ENCODE results near the gene MRPL43. TPM values are rescaled to one million over a fixed set of nuclear protein-coding genes. Genes with fewer than 3 reads are reported as not detected.
A peak's percentile ranks its signal among the peaks of the same experiment; 100 is the strongest.

The MRPL43 gene
- total and polyA plus RNA-seq, 2 donors (not counting 1 experiment from before 2014, with no cell fraction given) = 56.2 to 99.4 TPM

DNA sequence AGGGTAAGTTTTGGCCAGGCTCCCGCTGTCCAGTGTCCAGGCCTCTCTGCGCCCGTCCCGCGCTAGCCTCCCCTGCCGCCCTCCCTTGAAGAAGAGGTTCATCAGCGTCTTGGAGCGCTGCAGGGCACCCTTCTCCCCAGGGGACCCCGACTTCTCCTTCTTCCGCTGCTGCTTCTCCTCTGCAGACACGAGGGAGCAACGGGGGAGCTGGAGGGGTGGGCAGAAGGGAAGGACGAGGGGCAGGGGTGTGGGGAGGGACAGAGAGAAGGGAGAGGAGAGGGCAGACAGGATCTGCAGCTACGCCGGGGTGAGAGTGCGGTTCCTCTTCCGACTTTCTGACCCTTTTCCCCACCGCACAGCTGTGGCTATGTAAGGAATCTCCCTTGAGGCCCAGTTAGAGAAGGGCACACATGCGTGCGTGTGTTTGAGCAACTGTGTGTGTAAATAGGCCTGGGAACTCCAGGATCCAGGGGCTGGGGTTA is 30.9 kb upstream of the MRPL43 start:
- H3K4me2 ChIP-seq (replicated peaks; ENCODE audit: low read depth, low read length, poor library complexity, severe bottlenecking) = peak overlapping the region; percentile 65
- Mint-ChIP-seq H3K4me3 (peak overlapping the region; percentile 38), H3K4me1 (peaks cover 20% of the 10 kb centered on the region), H3K9me3 (ENCODE audit: insufficient read depth) (no peaks in the 10 kb centered on the region), H3K27ac (no peak overlapping the region), H3K27me3 (peaks cover 38% of the 10 kb centered on the region)
- DNase-seq (peak; percentile 61), ATAC-seq (ENCODE audit: low read depth) (peak; percentile 16)
- no peak overlapping the region for H3K27ac ChIP-seq (ENCODE audit: low read length in 2 of 2)
- ChIA-PET POLR2A (interaction anchor here (0.6 to 1.8 kb wide), 3 partner anchors 13 to 26 kb away, joined by 4 to 9 read pairs (median 7); partner anchors contain the start of genes LZTS2, PDZD7 and SFXN3), CTCF (interaction anchor here (1.0 to 7.0 kb wide), 11 partner anchors 12 to 124 kb away, joined by 3 to 57 read pairs (median 5); partner anchors contain the start of genes LZTS2, PDZD7 and SFXN3)
- TF ChIP-seq, protein P1, sequence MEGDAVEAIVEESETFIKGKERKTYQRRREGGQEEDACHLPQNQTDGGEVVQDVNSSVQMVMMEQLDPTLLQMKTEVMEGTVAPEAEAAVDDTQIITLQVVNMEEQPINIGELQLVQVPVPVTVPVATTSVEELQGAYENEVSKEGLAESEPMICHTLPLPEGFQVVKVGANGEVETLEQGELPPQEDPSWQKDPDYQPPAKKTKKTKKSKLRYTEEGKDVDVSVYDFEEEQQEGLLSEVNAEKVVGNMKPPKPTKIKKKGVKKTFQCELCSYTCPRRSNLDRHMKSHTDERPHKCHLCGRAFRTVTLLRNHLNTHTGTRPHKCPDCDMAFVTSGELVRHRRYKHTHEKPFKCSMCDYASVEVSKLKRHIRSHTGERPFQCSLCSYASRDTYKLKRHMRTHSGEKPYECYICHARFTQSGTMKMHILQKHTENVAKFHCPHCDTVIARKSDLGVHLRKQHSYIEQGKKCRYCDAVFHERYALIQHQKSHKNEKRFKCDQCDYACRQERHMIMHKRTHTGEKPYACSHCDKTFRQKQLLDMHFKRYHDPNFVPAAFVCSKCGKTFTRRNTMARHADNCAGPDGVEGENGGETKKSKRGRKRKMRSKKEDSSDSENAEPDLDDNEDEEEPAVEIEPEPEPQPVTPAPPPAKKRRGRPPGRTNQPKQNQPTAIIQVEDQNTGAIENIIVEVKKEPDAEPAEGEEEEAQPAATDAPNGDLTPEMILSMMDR (IDR thresholded peaks at IDR 0.05) = no peak
- TF ChIP-seq EZH2 (IDR thresholded peaks at IDR 0.05; ENCODE audit: borderline replicate concordance, insufficient read depth, low read depth, low read length, poor library complexity, severe bottlenecking) = no peak
- H3K4me1 ChIP-seq (ENCODE audit: control insufficient read depth in 2 of 2, insufficient read depth in 2 of 2, low read length in 2 of 2) = peaks cover 19 to 24% of the 10 kb centered on the region in 2 donors
- H3K36me3 ChIP-seq (replicated peaks in 1 of 2; ENCODE audit: control extremely low read depth in 1 of 2, control insufficient read depth in 1 of 2, extremely low read depth in 1 of 2, insufficient read depth in 2 of 2, low read length in 1 of 2) = no peaks in the 10 kb centered on the region
- H3K9ac ChIP-seq (ENCODE audit: low read length) = peak overlapping the region; percentile 3
- no peaks in the 10 kb centered on the region for H3K9me3 ChIP-seq (ENCODE audit: control extremely low read depth in 1 of 3, control insufficient read depth in 2 of 3, insufficient read depth in 1 of 3, low read length in 2 of 3)
- peak overlapping the region in 2 of 5 experiments; percentile 5 to 23 for H3K4me3 ChIP-seq (ENCODE audit: control extremely low read depth in 1 of 5, extremely low read depth in 1 of 5, insufficient read depth in 1 of 5, low read depth in 2 of 5, low read length in 4 of 5)
- 6% methylated on average over 6 of the region's 20 CpGs for WGBS (ENCODE audit: insufficient coverage)
- intact Hi-C loops (cut with micrococcal nuclease) = no loop called here
- no peaks in the 10 kb centered on the region for H4K20me1 ChIP-seq (ENCODE audit: control insufficient read depth, insufficient read depth, low read length, poor library complexity, severe bottlenecking)
- peak overlapping the region; percentile 32 for H2AFZ ChIP-seq (ENCODE audit: insufficient read depth, low read depth, low read length, poor library complexity, severe bottlenecking)
- H3K27me3 ChIP-seq (replicated peaks in 1 of 4; ENCODE audit: control extremely low read depth in 1 of 4, control insufficient read depth in 3 of 4, insufficient read depth in 4 of 4, low read length in 3 of 4) = peaks cover 0 to 46% (median 24%) of the 10 kb centered on the region in 4 experiments
- no peaks in the 10 kb centered on the region for H3K79me2 ChIP-seq (ENCODE audit: control insufficient read depth, insufficient read depth, low read length)

DNA sequence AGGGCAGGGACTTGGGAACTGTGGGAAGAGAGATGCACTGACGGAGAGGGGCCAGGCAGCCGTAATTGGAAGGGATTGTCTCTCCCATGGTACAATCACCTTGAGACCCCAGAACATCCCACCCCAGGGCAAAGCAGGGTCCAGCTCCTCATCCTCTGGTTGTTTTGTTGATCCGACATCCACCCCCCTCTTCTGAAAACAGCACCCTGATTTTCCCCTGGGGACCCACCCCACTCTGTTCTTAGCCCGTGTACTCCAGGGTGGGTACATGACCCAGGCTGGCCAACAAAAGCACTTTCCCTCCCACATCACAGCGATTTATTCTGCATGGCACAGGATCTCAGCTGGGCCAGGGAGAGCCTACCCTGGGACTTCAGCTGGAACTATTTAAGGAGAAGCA is 29.5 kb upstream of the MRPL43 start:
- Mint-ChIP-seq H3K4me1 (peaks cover 26% of the 10 kb centered on the region), H3K4me3 (no peak overlapping the region), H3K27ac (no peak overlapping the region), H3K27me3 (peaks cover 38% of the 10 kb centered on the region), H3K9me3 (ENCODE audit: insufficient read depth) (no peaks in the 10 kb centered on the region)
- Histone ChIP-seq H3K9ac (ENCODE audit: low read length) (no peak overlapping the region), H4K20me1 (ENCODE audit: control insufficient read depth, insufficient read depth, low read length, poor library complexity, severe bottlenecking) (no peaks in the 10 kb centered on the region), H3K4me1 (ENCODE audit: control insufficient read depth in 2 of 2, insufficient read depth in 2 of 2, low read length in 2 of 2) (peaks cover 24 to 30% of the 10 kb centered on the region in 2 donors), H3K36me3 (replicated peaks in 1 of 2; ENCODE audit: control extremely low read depth in 1 of 2, control insufficient read depth in 1 of 2, extremely low read depth in 1 of 2, insufficient read depth in 2 of 2, low read length in 1 of 2) (no peaks in the 10 kb centered on the region), H3K9me3 (ENCODE audit: control extremely low read depth in 1 of 3, control insufficient read depth in 2 of 3, insufficient read depth in 1 of 3, low read length in 2 of 3) (no peaks in the 10 kb centered on the region), H3K27ac (ENCODE audit: low read length in 2 of 2) (no peak overlapping the region), H3K79me2 (ENCODE audit: control insufficient read depth, insufficient read depth, low read length) (no peaks in the 10 kb centered on the region), H3K4me2 (replicated peaks; ENCODE audit: low read depth, low read length, poor library complexity, severe bottlenecking) (no peak overlapping the region), H3K27me3 (replicated peaks in 1 of 4; ENCODE audit: control extremely low read depth in 1 of 4, control insufficient read depth in 3 of 4, insufficient read depth in 4 of 4, low read length in 3 of 4) (peaks cover 0 to 46% (median 24%) of the 10 kb centered on the region in 4 experiments), H3K4me3 (ENCODE audit: control extremely low read depth in 1 of 5, extremely low read depth in 1 of 5, insufficient read depth in 1 of 5, low read depth in 2 of 5, low read length in 4 of 5) (no peak overlapping the region), H2AFZ (ENCODE audit: insufficient read depth, low read depth, low read length, poor library complexity, severe bottlenecking) (no peak overlapping the region)
- DNase-seq = no peak
- ChIA-PET POLR2A (interaction anchor here (1.8 kb wide), 1 partner anchor 18 kb away, joined by 9 read pairs; the partner anchor contains the start of gene LZTS2), CTCF (interaction anchor here (0.8 to 7.0 kb wide), 11 partner anchors 9 to 126 kb away, joined by 3 to 70 read pairs (median 21); partner anchors contain the start of genes LZTS2, MRPL43, PDZD7 and SFXN3)
- ATAC-seq (ENCODE audit: low read depth) = no peak
- no peak for TF ChIP-seq EZH2 (IDR thresholded peaks at IDR 0.05; ENCODE audit: borderline replicate concordance, insufficient read depth, low read depth, low read length, poor library complexity, severe bottlenecking)
- TF ChIP-seq, protein P1 (IDR thresholded peaks at IDR 0.05) = no peak
- intact Hi-C loops (cut with micrococcal nuclease) = no loop called here
- 82% methylated on average over 3 of the region's 5 CpGs for WGBS (ENCODE audit: insufficient coverage)

All from B cell (primary cell).